AML-193 (cell line): ENCODE measurements around the gene DGCR2.
"Not testable (repeated sequence)": the region's sequence is repeated elsewhere in the genome, so short reads cannot be mapped to it uniquely, and the experiment has no call there.

Experiments
- DNase-seq, 2 experiments: peaks; one replicate each; lab custom pipeline; 2025; lab: John Stamatoyannopoulos, UW

Gene DGCR2

GRCh38 chr22:19084126-19084525 lies 38.1 kb downstream of the DGCR2 start:
- not testable (repeated sequence) for DNase-seq

DNA sequence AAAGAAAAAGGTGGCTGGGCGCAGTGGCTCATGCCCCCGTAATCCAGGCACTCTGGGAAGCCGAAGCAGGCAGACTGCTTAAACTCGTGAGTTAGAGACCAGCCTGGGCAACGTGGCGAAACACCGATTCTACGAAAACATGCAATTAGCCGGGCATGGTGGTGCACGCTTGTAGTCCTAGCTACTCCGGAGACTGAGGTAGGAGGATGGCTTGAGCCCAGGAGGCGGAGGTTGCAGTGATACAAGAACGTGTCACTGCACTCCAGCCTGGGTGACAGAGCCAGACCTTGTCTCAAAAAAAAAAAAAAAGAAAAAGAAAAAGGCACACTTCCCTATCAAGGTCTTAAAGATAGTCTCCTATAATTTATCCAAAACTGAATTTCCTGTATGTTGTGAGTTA lies 39.4 kb downstream of the DGCR2 start:
- DNase-seq: no peak

GRCh38 chr22:19082101-19082500 lies 40.1 kb downstream of the DGCR2 start:
- no peak for DNase-seq

GRCh38 chr22:19081351-19081750 lies 40.9 kb downstream of the DGCR2 start:
- DNase-seq: no peak

- DNase-seq: no peak
These were observed 41.4 kb downstream of the DGCR2 start for GRCh38 chr22:19080853-19081252.

- no peak for DNase-seq
These were observed 42.5 kb downstream of the DGCR2 start for GRCh38 chr22:19079691-19080090.

DNA sequence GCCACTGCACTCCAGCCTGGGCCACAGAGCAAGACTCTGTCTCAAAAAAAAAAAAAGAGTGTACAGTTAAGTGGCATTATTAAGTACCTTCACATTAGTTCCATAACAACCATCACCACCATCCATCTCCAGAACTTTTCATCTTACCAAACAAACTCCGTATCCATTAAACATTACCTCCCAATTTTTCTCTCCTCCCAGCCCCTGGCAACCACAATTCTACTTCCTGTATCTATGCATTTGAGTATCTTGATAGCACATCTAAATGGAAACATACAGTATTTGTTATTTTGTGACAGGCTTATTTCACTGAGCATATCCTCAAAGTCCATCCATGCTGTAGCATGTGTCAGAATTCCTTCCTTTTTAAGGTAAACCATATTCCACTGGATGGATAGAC lies 46.8 kb downstream of the DGCR2 start:
- no peak for DNase-seq

GRCh38 chr22:19072853-19073252 lies 49.4 kb downstream of the DGCR2 start:
- DNase-seq: not testable (repeated sequence)

GRCh38 chr22:19070397-19071169 lies 51.6 kb downstream of the DGCR2 start:
- no peak for DNase-seq

DNA sequence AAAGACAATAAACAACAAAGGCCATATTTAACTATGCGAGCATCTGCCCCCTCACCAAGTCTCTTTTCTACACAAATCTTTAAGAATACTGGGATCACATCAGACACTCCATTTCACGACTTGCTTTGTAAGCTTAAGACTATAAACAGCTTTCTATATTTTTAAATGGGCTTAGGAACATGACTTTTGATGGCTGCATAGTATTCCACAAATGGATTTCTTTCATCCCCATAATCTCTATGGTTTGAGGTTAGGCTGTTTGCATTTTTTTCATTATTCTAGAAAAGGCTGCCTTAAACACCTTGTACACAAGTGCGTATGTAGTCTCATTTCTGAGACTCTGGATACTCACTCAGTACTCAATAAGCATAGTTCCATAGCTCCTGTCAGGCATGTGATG lies 52.8 kb downstream of the DGCR2 start:
- DNase-seq: no peak

DNA sequence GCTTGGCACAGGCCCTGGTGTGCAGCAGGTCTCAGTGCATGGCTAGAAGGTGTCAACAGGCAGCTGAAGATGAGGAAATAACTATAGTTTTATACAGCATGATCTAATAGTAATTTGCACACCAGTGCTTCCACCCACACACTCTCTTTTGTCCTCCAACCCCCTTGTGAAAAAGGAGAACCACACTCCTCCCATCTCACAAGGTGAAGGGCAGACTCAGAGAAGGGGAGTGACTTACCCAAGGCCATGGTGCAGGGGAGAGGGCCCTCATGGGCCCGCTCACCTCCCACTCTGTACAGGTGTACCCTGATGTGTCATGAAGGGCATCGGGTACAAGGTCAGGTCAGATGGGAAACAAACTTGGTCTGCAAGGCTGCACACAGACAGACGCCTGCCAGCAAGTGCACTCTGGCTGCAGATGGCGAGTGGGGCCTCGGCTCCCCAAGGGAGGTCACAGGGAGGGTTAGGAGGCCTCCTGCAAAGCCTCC lies 53.4 kb downstream of the DGCR2 start:
- no peak for DNase-seq

- DNase-seq: no peak
These were observed 54.4 kb downstream of the DGCR2 start for GRCh38 chr22:19067696-19068348.

DNA sequence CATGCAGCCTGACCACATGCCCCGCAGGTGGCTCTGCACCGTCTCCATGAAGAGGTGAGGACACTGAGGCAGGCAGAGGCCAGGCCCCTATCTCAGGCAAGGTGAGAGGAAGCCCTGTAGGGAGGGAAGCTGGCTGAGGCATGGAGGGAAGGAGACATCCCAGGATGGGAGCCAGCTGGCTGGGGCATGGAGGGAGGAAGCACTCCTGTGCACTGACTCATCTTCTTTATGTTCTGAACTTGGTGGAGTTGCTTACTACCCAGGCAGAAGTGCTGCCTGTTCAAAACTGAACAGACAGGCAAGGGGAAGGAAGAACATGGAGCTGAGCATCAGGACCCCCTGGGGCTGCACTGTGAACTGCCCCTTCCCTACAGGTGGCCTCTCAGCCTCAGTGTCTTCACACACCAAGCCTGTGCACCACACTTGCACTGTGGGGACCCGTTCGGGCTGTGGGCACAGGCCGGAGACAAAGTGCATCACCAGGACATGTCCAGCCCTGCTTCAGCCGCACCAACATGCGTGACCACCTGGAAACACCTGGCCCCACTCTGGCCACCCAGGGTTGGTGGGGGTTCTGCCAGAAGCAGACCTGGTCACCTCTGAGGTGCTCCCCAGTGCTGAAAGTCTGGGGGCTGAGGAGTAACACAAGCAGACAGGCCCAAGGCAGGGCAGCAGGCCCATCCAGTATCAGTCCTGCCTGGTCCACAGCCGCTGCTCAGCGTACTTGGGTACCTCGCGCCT lies 55.5 kb downstream of the DGCR2 start:
- no peak for DNase-seq

- DNase-seq: no peak
These were observed 56.3 kb downstream of the DGCR2 start for GRCh38 chr22:19065929-19066328.

GRCh38 chr22:19065298-19065859 lies 56.8 kb downstream of the DGCR2 start:
- no peak for DNase-seq

DNA sequence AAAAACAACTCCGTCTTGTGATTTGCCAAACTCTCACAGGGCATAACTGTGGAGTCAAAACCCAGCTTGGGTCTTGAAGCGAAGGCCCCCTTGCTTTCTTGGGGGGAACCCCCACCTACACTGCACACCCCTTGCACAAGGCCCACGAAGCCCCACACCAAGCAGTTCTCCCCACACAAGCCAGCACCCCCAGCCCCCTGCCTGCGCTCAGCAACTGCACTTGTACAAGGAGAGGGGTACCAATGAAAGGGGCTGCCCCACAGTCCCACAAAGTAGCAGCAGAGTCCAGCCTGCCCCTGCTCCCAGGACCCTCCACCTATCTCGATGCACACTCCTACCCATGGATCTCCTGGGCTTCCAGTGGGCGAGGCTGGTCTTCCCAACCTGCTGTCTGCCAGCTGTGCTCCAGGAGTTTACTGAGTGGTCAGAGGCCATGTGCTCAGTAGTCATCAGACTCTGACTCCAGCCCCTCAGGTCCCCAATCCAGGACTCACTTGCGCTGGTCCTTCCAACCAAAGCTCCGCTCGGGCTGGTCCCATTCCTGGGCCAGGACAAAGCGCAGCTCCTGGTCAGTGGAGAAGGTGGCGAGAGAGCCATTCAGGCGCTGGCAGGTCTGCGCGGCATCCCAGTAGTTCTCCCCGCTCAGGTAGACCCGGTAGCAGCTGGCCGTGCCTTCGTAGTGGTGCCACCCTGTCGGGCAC lies 57.7 kb downstream of the DGCR2 start:
- no peak for DNase-seq

- DNase-seq: no peak
These were observed 58.4 kb downstream of the DGCR2 start for GRCh38 chr22:19063581-19064353.

DNA sequence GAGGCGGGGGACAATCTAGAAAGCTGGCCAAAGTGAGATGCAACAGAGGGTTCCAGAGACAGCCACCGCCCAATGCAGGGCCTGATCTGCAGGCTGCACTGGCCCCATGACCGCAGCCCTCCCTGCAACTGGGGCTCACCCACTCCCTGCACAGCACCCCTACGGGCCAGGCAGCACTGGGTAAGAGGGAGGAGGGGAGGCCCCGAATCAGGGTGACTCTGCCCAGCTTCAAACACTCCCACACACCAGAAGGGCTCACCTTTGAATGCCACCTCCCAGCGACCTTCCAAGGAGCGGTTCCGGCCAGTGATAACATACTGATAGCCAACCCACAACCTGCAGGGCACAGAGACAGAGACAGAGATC lies 59.3 kb downstream of the DGCR2 start:
- no peak for DNase-seq

GRCh38 chr22:19062139-19062942 lies 59.9 kb downstream of the DGCR2 start:
- DNase-seq: no peak

DNA sequence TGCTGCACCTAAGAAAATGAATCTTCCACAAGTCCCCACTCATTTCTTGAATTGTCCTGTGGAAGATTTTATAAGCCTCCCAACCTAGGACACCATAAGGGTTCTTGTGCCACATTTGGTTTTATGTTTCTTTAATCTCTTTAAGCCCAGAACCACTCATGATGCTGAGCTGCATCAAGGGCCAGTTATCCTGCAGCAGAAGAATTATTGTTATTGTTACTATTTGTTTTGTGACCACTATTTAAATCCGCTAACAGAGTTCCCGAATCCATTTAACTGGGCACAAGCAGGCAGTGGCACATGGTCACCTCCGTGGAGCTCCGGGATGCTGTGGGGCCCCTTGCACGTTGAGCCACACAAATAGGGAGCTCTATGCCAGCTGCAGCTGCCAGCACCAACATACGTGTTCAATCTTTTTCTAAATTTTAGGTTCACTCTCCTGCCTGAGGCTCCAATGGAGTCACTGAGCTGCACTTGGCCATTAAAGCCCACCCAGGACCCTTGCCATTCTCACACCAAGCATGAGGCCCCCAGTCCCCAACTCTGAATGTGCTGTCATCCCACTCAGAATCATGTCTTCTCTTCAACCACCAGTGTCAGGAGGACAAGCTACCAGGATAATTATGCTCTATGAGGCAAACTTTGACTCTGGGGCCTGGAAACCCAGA lies 60.6 kb downstream of the DGCR2 start:
- DNase-seq: no peak
